T-helper 17 cell (primary cell): ENCODE data around the gene CHST1. TPM values are rescaled to one million over a fixed set of nuclear protein-coding genes. Genes with fewer than 3 reads are reported as not detected.

Experiments
- ATAC-seq: fragments of 150-1000 bp; cut with Tn5 transposase; 2 replicates; pipeline ENCODE4 v1.10.0; 2021; ENCODE audit warnings: mild to moderate bottlenecking, moderate library complexity
- DNase-seq, 3 donors: peaks; one replicate each; pipeline versions ENCODE4 v3.0.0 to v3.0.0-alpha.2; 2020 to 2021
- H3K9me3 ChIP-seq: one replicate; pipeline ENCODE4 v1.7.0; 2013; ENCODE audit warnings: low read length, mild to moderate bottlenecking; ENCODE audit not compliant: control insufficient read depth, poor library complexity, severe bottlenecking
- H3K27ac Mint-ChIP-seq: one replicate; pipeline ENCODE4 v1.8.0; 2022; ENCODE audit warnings: mild to moderate bottlenecking, moderate library complexity, mixed read lengths
- H3K27me3 Mint-ChIP-seq: one replicate; pipeline ENCODE4 v1.8.0; 2022; ENCODE audit warnings: mixed read lengths
- H3K36me3 Mint-ChIP-seq: one replicate; pipeline ENCODE4 v1.8.0; 2022; ENCODE audit warnings: low read depth, mixed read lengths
- H3K4me1 Mint-ChIP-seq: one replicate; pipeline ENCODE4 v1.8.0; 2022; ENCODE audit warnings: mild to moderate bottlenecking, mixed read lengths
- H3K4me3 Mint-ChIP-seq: one replicate; pipeline ENCODE4 v1.8.0; 2022; ENCODE audit warnings: mild to moderate bottlenecking, moderate library complexity, mixed read lengths
- total RNA-seq, 4 donors: library from RNA in 2 of 4; stranded (reverse) in 2 of 4; gene quantifications; one replicate each; pipeline ENCODE4 v1.2.3 and lab custom pipeline; 2022 to 2026

Gene CHST1
- total RNA-seq, 2 donors from 2014 or later = not detected

DNA sequence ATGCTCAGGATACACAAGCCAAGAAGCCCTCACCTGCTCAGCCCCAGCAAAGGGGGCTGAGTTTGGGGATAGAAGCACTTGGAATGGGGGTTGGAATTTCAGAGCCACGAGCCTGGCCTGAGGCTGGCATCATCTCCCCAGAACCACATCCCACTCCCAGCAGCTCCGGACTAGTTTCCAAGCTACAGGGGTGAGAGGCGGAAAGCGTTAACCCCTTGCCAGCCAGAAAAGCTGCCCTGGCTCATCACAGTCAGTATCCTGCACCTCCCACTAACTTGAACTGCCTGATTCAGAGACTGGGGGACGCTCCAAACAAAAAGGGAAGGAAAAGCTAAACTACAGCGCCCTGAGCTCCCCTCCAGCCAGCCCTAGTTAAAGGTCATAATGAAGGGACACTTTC lies 19.0 kb upstream of the CHST1 start:
- ATAC-seq (no peak), DNase-seq (no peak)
- no peaks in the 10 kb centered on the region for H3K9me3 ChIP-seq
- Mint-ChIP-seq H3K27me3 (peaks cover 53% of the 10 kb centered on the region), H3K4me3 (no peak overlapping the region), H3K4me1 (peaks cover 3% of the 10 kb centered on the region), H3K36me3 (peaks cover 3% of the 10 kb centered on the region), H3K27ac (no peak overlapping the region)

DNA sequence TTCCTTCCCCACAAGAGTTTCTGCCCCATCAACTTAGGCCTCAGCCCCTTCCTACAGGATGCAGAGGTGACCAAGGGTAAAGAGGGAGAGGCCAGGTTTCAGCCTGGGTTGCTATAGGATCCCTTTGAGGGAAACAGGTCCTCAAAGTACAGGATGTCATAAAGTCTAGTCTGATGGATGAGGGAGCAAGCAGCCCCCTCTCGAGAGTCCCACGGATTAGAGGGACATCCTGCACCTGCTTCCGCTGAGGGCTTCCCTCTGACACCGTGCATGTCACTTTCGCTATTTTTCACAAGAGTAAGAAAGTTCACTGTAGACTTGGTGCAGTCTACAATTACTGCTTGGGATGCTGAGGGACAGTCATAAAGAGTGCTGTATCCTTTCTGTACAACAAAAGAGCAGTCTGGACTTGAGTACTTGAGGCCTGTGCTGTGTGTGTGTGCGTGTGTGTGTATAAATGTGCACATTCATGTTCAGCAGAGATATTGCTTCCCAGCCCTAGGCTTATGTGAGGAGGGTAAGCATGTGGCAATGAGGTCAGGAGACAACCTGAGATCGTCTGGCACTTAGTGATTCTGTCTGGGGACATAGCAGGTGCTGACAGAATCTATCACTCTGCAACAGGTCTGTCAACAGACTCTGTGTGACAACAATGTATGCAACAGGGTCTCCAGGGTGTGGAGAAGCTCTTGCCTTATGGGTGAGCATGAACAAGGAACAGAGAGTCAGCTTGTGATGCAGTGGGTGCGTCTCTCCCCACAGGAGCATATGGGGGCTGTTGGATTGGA lies 18.0 kb upstream of the CHST1 start:
- H3K4me3 Mint-ChIP-seq = no peak overlapping the region
- no peaks in the 10 kb centered on the region for H3K9me3 ChIP-seq
- H3K36me3 Mint-ChIP-seq = peaks cover 3% of the 10 kb centered on the region
- peaks cover 48% of the 10 kb centered on the region for H3K27me3 Mint-ChIP-seq
- H3K4me1 Mint-ChIP-seq = peaks cover 3% of the 10 kb centered on the region
- DNase-seq (no peak), ATAC-seq (no peak)
- no peak overlapping the region for H3K27ac Mint-ChIP-seq

DNA sequence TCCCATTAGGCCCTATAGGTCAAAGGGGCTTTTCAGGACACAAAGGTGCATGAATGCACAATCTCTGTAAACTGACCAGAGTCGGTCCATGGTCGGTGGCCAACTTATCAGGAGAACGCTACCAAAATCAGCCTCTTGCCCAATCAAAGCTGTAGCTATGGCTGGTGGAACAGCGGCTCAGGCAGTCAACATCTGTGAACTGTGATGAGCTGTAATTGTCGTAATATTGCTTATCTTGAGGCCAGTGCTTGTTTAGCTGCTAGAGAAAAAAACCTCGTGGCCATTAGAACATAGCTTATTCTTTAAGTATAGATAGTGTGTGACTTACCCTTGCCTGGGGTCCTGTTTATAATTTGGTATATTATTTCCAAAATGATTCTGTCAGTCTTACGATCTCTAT lies 14.4 kb upstream of the CHST1 start:
- H3K4me1 Mint-ChIP-seq = peaks cover 2% of the 10 kb centered on the region
- ATAC-seq = no peak
- DNase-seq = no peak

DNA sequence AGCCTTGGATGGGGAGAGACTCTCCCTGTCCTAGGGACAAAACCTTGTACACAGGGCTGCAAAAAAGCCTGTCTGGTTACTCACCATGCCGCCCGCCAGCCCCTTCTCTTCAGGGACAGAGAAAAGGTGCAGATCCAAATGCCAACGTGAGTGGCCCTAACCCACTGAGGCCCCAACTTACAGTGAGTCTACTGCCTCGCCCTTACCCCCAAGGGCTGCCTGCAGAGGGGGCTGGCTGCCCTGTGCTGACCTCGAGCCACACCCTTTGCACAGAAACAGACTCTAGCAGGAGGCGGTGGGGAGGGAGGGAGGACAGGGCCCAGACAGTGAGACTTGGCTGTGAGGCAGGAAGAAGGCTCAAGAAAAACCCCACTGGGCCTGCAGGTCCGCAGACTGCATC lies 13.6 kb upstream of the CHST1 start:
- DNase-seq = no peak
- H3K27ac Mint-ChIP-seq = no peak overlapping the region
- peaks cover 2% of the 10 kb centered on the region for H3K4me1 Mint-ChIP-seq
- no peak overlapping the region for H3K4me3 Mint-ChIP-seq
- H3K36me3 Mint-ChIP-seq = no peaks in the 10 kb centered on the region
- H3K9me3 ChIP-seq = no peaks in the 10 kb centered on the region
- no peak for ATAC-seq
- peaks cover 14% of the 10 kb centered on the region for H3K27me3 Mint-ChIP-seq

More for the DNA sequence above, 14.4 kb upstream of the CHST1 start:
- H3K9me3 ChIP-seq = no peaks in the 10 kb centered on the region
- H3K27ac Mint-ChIP-seq = no peak overlapping the region
- H3K4me3 Mint-ChIP-seq = no peak overlapping the region
- no peaks in the 10 kb centered on the region for H3K36me3 Mint-ChIP-seq
- H3K27me3 Mint-ChIP-seq = peaks cover 21% of the 10 kb centered on the region

DNA sequence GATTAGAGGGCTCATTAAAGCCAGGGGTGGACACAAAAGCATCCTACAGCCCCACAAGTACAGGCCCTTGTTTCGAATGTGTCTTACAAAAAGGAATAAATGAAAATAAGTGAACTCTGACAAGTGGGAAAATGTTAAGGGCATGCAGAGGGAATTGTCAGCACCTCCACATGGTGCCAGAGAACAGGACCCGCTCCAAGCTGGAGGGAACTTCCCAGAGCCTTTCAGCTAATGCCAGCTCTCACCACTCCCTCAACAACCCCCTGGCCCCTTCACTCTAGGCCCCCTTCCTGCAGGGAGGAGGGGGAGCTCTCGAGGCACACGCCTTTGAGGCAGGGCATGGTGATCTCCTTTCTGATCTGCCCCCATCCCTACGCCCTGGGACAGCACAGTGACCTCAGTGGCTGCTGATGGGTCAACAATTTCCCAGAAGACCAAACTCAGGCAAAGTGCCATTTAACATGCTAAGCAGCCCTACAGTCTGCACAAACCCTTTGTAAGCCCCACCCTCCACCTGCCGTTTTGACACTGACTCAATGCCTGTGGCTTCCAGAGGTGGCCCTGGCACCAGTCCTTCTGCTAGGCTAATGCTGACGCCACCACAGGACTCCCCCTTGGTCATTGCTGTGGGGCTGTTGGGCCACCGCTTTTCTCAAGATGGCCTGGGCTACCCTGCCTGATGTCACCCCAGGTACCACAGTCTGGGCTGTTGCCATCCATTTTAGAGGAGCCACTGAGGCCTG lies 12.5 kb upstream of the CHST1 start:
- Mint-ChIP-seq H3K36me3 (no peaks in the 10 kb centered on the region), H3K27me3 (peaks cover 21% of the 10 kb centered on the region), H3K4me1 (peaks cover 2% of the 10 kb centered on the region), H3K27ac (no peak overlapping the region), H3K4me3 (no peak overlapping the region)
- DNase-seq (no peak), ATAC-seq (no peak)
- H3K9me3 ChIP-seq = no peaks in the 10 kb centered on the region

DNA sequence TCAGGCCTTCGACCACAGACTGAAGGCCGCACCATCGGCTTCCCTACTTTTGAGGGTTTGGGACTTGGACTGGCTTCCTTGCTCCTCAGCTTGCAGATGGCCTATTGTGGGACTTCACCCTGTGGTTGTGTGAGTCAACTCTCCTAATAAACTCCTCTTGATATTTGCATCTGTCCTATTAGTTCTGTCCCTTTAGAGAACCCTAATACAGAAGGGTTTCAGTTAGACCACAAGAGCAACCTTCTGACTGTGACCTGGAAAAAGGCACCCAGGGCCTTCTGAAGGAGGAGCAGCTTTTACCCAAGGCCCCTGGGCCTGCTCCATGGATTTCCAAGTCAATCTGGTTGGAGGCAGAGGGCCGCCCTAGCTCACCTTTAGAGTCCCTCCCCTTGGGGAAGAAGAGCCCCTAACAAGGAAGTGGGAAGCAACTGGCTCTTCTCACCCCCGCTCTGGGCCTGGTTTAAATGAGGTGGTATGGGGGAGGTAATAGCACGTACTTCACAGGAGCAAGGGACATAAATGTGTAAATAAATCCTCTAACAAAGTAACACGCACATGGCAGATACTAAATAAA lies 11.2 kb upstream of the CHST1 start:
- no peak for DNase-seq
- H3K36me3 Mint-ChIP-seq = no peaks in the 10 kb centered on the region
- no peak overlapping the region for H3K27ac Mint-ChIP-seq
- no peaks in the 10 kb centered on the region for H3K9me3 ChIP-seq
- H3K27me3 Mint-ChIP-seq = peaks cover 24% of the 10 kb centered on the region
- peaks cover 2% of the 10 kb centered on the region for H3K4me1 Mint-ChIP-seq
- no peak overlapping the region for H3K4me3 Mint-ChIP-seq
- no peak for ATAC-seq

DNA sequence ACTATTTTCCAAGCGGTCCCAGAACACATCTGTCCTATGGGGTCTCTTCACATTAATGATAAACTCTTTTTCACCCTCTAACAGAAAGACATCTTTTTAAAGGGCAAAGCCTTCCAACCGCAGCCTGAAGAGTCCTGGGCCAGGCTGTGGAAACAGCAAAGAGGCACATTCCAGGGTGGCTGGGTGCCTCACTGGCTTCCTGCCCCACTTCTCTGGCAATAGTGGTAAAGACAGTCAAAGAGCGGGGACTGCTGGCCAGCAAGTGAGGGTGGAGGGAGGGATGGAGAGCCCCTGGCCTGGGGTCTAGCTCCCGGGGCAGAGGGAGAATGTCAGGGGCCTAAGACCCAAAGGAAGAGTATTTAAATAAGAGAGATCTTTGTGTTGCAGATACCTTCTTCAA lies 10.2 kb upstream of the CHST1 start:
- Mint-ChIP-seq H3K4me1 (peaks cover 2% of the 10 kb centered on the region), H3K27me3 (peaks cover 24% of the 10 kb centered on the region), H3K4me3 (no peak overlapping the region), H3K27ac (no peak overlapping the region), H3K36me3 (no peaks in the 10 kb centered on the region)
- H3K9me3 ChIP-seq = no peaks in the 10 kb centered on the region
- no peak for DNase-seq
- ATAC-seq = no peak

DNA sequence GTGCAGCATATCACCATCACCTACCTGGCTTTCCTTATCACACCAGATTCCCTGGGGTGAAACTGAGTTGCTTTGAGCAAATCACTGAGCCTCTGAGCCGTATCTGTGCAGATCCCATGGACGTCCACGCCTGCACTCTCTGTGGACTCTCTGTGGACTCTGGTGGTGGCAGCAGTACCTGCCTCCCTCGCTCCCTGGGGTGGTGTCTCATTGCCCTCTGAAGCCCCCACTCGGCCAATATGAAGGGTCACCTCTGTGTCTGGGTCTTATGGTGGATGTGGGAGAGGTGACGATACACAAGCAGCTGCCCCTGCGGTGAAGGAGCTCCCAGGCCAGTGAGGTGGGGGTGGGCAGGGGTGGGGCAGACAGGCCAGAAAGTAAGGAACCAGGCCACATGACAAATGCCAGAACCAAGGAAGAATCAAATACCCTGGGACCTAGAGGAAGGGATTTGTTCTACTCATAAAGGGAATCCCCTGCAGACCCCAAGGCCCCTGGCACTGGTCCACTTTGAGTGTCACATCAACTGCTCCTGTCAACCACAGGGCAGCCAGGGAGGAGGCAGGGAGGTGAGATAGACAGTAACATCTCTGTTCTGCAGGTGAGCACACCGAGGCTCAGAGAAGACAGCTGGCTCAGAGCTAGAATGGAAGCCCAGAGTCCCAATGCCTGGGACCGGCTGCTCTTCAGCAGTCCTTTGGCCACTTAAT lies 9.2 kb upstream of the CHST1 start:
- peaks cover 22% of the 10 kb centered on the region for H3K27me3 Mint-ChIP-seq
- H3K27ac Mint-ChIP-seq = no peak overlapping the region
- no peak for ATAC-seq
- no peak for DNase-seq
- H3K4me1 Mint-ChIP-seq = peaks cover 2% of the 10 kb centered on the region
- H3K36me3 Mint-ChIP-seq = no peaks in the 10 kb centered on the region
- H3K9me3 ChIP-seq = no peaks in the 10 kb centered on the region
- H3K4me3 Mint-ChIP-seq = no peak overlapping the region

DNA sequence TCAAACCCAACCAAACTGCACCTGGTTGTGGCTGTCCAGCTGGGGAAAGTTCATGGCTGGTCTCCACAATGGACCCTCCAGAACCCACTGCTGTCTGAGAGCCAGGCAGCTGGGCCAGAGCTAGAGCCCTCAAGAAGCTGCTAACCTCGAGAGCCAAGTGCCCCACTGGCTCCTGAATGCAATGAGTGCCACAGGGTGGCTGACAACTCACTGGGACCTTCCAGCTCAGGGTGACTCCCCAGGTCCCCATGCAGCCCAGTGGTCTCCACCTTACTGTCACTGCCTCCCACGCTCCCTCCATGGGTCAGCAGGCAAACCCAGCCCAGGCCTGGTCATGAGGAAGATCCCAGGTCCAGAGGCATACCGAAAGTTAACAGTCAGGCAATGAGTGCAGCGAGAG lies 8.0 kb upstream of the CHST1 start:
- no peaks in the 10 kb centered on the region for H3K9me3 ChIP-seq
- H3K36me3 Mint-ChIP-seq = no peaks in the 10 kb centered on the region
- H3K4me3 Mint-ChIP-seq = no peak overlapping the region
- H3K4me1 Mint-ChIP-seq = peaks cover under 1% of the 10 kb centered on the region
- ATAC-seq (no peak), DNase-seq (no peak)
- H3K27me3 Mint-ChIP-seq = peaks cover 34% of the 10 kb centered on the region
- no peak overlapping the region for H3K27ac Mint-ChIP-seq

DNA sequence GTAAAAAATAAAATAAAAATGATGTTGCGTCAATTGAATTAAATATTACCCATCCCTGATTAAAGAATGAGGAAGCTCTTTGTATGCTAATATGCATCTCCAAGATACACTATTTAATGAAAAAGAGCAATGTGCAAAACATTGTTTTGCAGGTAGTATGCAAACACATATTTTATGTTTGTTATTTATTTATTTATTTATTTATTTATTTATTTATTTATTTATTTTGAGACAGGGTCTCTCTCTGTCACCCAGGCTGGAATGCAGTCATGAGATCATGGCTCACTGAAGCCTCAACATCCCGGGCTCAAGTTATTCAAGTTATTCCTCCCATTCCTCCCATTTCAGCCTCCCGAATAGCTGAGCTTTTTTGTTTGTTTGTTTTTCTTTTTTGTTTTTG lies 7.2 kb upstream of the CHST1 start:
- ATAC-seq = no peak
- Mint-ChIP-seq H3K4me3 (no peak overlapping the region), H3K27ac (no peak overlapping the region), H3K27me3 (peaks cover 42% of the 10 kb centered on the region), H3K4me1 (no peaks in the 10 kb centered on the region), H3K36me3 (no peaks in the 10 kb centered on the region)
- H3K9me3 ChIP-seq = no peaks in the 10 kb centered on the region
- no peak for DNase-seq

DNA sequence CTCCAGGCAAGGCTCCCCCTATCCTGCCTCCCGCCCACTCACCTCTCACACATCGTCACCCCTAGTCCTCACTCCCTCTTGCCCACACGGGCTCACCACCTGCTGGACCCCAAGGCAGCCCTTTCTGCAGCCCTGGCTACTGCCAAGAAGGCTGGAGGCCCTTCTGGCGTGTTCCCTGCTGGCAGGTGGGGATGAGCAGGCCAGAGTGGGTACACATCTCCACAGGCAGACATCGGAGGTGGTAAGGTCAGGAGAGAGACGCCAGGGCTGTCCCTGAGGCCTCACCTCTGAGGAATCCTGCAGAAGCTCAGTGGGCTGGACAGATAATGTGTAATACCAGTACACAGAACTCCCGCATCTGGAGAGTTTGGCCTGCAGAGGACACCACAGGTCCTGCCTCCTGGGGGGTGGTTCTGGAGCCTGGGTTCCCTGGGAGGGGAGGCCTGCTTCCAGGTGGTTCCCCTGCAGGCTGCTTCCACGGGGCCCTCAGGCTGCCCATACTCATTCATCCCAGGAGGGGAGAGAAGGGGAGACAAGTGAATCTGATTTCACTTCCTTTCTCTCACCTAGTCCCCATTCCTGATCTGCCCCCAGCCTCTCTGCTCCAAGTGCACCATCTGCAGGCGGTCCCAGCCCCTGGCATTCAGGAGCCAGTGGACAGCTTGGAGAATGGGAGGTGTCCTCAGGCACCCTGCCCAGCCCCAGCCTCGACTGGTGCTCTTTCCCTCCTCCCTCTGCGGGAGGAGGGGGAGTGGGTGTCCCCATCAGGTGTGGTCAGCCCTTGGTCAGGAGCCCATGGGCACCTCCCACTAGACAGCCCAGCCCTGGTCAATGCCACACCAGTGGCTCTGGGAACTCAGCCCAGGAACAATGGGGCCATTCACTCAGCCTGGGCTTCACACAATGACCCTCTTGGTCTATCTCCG lies 6.1 kb upstream of the CHST1 start:
- no peaks in the 10 kb centered on the region for H3K9me3 ChIP-seq
- no peak for ATAC-seq
- Mint-ChIP-seq H3K36me3 (no peaks in the 10 kb centered on the region), H3K27ac (no peak overlapping the region), H3K4me3 (peak overlapping the region; percentile 26), H3K27me3 (peaks cover 50% of the 10 kb centered on the region), H3K4me1 (no peaks in the 10 kb centered on the region)
- no peak for DNase-seq

DNA sequence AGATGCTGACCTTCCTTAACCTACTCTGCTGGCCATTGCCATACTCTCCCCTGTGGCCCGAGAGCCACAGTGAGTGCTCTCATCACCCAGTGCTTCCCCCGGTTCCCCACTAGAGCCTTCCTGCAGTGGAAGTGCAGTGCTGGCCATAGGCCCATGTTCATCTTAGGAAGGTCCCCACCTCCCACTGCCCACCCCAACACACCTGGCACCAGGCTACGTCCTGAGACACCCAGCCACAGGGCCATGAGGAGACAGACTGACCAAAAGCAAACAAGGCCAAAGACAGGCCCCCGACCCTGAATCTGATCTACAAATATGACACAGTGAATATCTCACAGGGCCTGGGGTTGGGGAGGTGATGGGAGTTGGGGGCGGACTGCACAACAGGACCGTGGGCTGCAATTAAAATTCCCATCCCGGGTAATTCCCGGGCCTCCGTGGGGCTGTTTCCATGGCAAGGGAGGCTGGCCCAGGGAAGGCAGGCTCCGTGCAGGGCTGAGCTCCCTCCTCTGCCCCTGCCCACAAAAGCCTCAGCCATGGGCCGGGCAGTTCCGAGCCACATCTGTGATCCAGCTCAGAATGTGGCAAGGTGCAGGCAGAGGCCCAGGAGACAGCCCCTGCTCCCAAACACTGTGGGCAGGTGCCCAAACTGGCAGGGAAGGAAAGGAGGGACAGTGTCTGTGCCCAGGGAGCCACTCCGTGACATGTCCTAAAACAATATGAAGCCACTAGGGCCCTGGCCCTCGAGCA lies 5.1 kb upstream of the CHST1 start:
- ATAC-seq (no peak), DNase-seq (no peak)
- no peak overlapping the region for H3K27ac Mint-ChIP-seq
- H3K4me1 Mint-ChIP-seq = peaks cover 2% of the 10 kb centered on the region
- no peak overlapping the region for H3K4me3 Mint-ChIP-seq
- peaks cover 2% of the 10 kb centered on the region for H3K36me3 Mint-ChIP-seq
- peaks cover 54% of the 10 kb centered on the region for H3K27me3 Mint-ChIP-seq
- H3K9me3 ChIP-seq = no peaks in the 10 kb centered on the region
